22Rv1 (cell line): ENCODE measurements around the gene SCFD2.
"Not testable (repeated sequence)": the region's sequence is repeated elsewhere in the genome, so short reads cannot be mapped to it uniquely, and the experiment has no call there.

Source experiments
- H3K27ac ChIP-seq: fragments of 450-650 bp; 2 replicates; pipeline ENCODE4 v1.5.1; 2017
- ZFX ChIP-seq: fragments of 450-650 bp; IDR thresholded peaks from 2 replicates; pipeline ENCODE4 v1.6.1; 2017; ENCODE audit warnings: antibody characterized with exemption, borderline replicate concordance
- TF ChIP-seq, protein P1 (sequence below): fragments of 450-650 bp; IDR thresholded peaks from 2 replicates; pipeline ENCODE4 v1.5.1; 2017; ENCODE audit warnings: mild to moderate bottlenecking

The SCFD2 gene

DNA sequence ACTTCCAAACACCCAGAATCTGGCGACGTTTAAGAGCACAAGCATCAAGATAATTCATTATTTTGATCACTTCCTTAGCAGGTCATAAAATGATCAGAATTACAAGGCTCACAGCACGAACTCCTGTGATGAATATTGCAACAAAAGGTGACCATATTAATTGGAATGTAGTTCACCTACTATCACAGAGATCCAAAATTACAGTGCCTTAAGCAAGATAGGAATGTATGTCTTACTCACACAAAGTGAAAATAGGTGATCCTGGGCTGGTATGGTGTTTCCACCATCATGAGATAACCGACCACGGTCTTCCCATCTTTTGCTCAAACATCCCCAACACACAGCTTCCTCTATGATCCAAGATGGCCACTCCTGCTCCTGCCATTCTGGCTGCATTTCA is 131.2 kb downstream of the SCFD2 start:
- H3K27ac ChIP-seq: no peak overlapping the region
- TF ChIP-seq, protein P1, sequence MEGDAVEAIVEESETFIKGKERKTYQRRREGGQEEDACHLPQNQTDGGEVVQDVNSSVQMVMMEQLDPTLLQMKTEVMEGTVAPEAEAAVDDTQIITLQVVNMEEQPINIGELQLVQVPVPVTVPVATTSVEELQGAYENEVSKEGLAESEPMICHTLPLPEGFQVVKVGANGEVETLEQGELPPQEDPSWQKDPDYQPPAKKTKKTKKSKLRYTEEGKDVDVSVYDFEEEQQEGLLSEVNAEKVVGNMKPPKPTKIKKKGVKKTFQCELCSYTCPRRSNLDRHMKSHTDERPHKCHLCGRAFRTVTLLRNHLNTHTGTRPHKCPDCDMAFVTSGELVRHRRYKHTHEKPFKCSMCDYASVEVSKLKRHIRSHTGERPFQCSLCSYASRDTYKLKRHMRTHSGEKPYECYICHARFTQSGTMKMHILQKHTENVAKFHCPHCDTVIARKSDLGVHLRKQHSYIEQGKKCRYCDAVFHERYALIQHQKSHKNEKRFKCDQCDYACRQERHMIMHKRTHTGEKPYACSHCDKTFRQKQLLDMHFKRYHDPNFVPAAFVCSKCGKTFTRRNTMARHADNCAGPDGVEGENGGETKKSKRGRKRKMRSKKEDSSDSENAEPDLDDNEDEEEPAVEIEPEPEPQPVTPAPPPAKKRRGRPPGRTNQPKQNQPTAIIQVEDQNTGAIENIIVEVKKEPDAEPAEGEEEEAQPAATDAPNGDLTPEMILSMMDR: no peak

DNA sequence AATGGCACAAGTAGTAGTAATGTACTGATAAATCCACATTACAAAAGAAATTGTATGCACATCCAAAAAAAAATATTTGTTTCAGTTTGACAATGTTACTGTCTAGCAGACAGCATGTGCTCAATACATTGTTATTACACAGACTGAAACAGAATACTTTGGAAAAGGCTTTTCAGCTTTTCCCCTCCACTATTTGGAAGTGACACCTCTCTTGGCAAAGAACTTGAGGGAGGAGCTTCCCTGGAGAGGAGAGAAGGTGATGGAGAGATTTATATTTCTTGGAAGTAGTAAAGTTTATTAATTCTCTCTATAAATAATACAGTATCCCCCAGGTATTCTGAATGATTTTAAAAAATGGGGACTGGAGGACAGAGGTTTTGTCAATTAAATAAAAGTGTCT is 131.8 kb downstream of the SCFD2 start:
- TF ChIP-seq ZFX: no peak
- TF ChIP-seq, protein P1: no peak
- H3K27ac ChIP-seq: no peak overlapping the region

DNA sequence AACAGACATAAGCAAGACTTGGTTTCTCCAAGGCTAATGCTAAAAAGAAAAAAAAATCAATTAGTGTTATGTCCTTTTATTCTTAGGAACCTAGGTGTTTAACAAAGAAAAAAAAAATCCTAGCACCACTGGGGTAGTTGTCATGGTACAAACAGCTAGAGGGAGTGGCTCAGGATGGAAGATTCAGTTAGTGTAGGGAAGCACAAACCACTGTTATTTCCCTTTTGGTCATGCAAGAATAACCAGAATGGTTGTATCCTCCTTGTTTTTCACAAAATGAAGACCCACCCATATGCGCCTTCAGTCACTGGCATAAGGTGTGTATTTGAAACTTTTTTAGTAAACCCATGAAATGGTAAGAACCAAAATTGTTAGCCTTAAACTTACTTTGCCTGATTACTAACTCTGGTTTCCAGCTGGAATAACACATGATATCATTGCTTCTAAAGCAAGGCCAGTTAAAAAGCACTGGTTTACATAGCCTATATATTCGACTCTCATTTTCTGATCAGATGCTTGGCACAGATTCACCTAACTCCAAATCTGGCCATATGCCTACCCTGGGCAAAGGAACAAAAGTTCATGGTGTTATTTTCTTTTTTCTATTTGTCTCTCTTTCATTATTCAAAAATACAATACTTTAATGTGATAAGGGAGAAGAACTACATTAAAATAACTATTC is 132.6 kb downstream of the SCFD2 start:
- no peak overlapping the region for H3K27ac ChIP-seq
- TF ChIP-seq, protein P1: no peak
- TF ChIP-seq ZFX: no peak

DNA sequence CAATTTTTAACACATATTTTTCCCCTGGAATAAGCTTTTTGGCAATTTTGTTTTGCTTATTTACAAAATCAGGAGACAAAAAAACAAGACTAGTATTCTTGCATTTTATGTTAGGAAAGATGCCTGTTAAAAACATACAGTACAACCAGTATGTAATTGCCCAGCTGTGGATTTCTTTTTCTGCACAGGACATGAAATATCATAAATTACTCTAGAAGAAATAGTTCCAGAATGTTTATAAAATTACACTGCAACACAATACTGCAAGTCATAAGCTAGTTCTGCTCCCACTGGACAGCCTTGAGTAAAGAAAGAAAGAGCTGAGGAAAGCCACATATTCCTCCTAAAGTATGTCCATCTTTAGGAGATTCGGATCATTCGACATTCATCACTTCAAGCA is 133.5 kb downstream of the SCFD2 start:
- H3K27ac ChIP-seq: no peak overlapping the region
- TF ChIP-seq, protein P1: no peak
- no peak for TF ChIP-seq ZFX

DNA sequence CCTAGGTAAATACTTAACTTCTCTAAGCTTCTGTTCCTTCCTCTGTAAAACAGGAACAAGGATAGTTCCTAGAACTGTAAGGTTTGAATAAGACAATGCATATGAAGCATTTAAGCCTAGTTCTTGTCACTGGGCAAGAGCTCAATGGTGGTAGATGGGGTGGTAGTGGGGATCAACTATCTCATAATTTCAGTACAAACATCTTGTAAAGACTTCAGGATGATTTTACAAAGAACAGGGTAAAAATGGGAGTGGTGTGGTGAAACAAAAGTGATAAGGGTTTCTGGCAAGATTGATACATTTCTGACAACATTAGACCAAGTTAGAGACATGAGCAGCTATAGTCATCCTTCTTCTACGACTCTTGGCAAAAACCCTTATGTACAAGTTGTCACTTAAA is 137.8 kb downstream of the SCFD2 start:
- TF ChIP-seq, protein P1: no peak
- TF ChIP-seq ZFX: no peak
- H3K27ac ChIP-seq: no peak overlapping the region

DNA sequence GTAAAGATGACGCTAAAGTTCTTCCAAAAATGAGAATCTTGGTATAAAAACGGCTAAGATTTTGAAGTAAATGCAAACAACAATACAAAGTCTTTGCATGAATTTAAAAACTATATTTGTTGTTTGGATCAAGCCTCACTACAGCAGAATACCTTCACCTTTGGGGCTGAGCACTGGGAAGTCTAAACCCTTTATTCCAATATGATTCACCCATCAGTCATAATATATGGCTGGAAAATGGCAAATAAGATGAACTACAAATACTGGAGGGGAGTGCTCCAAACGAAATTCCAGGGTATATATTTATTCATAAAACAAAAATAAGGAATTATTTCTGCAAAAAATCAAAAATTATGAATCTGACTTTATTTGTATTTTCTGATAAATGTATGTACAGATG is 138.4 kb downstream of the SCFD2 start:
- H3K27ac ChIP-seq: no peak overlapping the region
- TF ChIP-seq, protein P1: no peak
- no peak for TF ChIP-seq ZFX

DNA sequence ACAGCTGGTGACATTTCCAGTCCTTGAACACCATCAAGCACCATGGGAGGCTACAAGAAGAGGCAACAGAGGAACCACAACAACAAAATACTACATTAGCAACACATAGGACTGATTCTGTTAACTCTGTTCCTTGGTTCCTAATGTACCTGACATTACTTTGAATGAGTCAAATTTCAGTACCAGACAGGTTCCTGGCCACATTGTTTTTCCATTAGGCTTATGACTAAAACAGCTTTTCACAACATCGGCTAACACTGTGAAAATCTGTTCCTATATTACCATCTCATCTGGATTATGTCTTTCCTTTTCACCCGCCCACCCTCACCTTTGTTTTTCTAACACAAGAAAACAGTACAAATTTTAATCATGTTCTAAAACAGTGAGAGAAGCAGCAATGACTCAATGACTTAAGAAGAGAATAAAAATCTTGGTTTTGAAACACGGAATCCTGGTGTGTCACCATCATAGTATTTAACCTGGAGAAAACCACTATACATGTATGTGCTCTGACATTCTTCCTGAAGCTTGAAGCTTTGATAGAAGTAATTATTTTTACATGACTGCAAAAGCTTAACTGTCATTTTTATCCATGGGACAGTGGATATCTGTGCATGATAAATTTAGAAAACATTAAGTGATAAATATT is 143.9 kb downstream of the SCFD2 start:
- no peak for TF ChIP-seq ZFX
- TF ChIP-seq, protein P1: no peak
- H3K27ac ChIP-seq: no peak overlapping the region

DNA sequence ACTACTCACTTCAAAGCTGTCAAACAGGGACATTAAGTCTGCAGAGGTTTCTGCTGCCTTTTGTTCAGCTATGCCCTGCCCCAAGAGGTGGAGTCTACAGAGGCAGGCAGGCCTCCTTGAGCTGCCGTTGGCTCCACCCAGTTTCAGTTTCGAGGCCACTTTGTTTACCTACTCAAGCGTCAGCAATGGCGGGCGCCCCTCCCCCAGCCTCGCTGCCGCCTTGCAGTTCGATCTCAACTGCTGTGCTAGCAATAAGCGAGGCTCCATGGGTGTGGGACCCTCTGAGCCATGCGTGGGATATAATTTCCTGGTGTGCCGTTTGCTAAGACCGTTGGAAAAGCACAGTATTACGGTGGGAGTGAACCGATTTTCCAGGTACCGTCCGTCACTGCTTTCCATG is 146.7 kb downstream of the SCFD2 start:
- H3K27ac ChIP-seq: not testable (repeated sequence)
